GM18907 (cell line): ENCODE measurements around the gene CCDC160.

Experiments used
- ATAC-seq: cut with Tn5 transposase; IDR thresholded peaks from one replicate; pipeline ENCODE4 v1.9.1; 2021; ENCODE audit warnings: mild to moderate bottlenecking, moderate library complexity; ENCODE audit not compliant: unreplicated experiment

CCDC160 gene

GRCh38 chrX:134294548-134294947 lies 57.6 kb downstream of the CCDC160 start:
- no peak for ATAC-seq
